Coronary artery (tissue), 2 donors: ENCODE measurements around the gene HECTD4.
"Not testable (repeated sequence)": the region's sequence is repeated elsewhere in the genome, so short reads cannot be mapped to it uniquely, and the experiment has no call there.

Experiments
- DNase-seq: peaks from one replicate; pipeline ENCODE4 v3.0.0-alpha.2; 2017; ENCODE audit warnings: low spot score
- H3K27ac ChIP-seq, 2 donors: fragments of 200-600 bp; sonication (generic); one replicate each; pipeline ENCODE4 v1.5.1; 2016 to 2019
- H3K4me3 ChIP-seq: fragments of 200-600 bp; sonication (generic); 2 replicates; pipeline ENCODE4 v1.5.1; 2016; ENCODE audit warnings: mild to moderate bottlenecking, moderate library complexity
- CTCF ChIP-seq: fragments of 200-600 bp; sonication (generic); IDR thresholded peaks from one replicate; pipeline ENCODE4 v1.5.1; 2019; ENCODE audit warnings: antibody characterized with exemption

The HECTD4 gene

GRCh38 chr12:112112409-112113133, 269.7 kb downstream of the HECTD4 start:
- no peak for TF ChIP-seq CTCF
- no peak for DNase-seq
- no peak overlapping the region for H3K27ac ChIP-seq
- H3K4me3 ChIP-seq = no peak overlapping the region

GRCh38 chr12:112111931-112112330, 270.3 kb downstream of the HECTD4 start:
- Histone ChIP-seq H3K4me3 (no peak overlapping the region), H3K27ac (no peak overlapping the region)
- TF ChIP-seq CTCF = no peak
- no peak for DNase-seq

GRCh38 chr12:112110787-112111662, 271.2 kb downstream of the HECTD4 start:
- not testable (repeated sequence) for H3K27ac ChIP-seq, H3K4me3 ChIP-seq, DNase-seq
